Caco-2 (cell line): ENCODE measurements around the gene SMTN. TPM values are rescaled to one million over a fixed set of nuclear protein-coding genes. Genes with fewer than 3 reads are reported as not detected.

Experiments
- BruUV-seq: library from RNA; stranded (reverse); fragments of 400-500 nt; replicated peaks from 2 replicates; lab custom pipeline; 2021; lab: Mats Ljungman, UMichigan
- CTCF ChIA-PET: fragments of 300-600 bp; sonication (Branson Sonifier 250); formaldehyde crosslinking; loops from one replicate; lab custom pipeline; 2022; ENCODE audit warnings: antibody characterized with exemption; lab: Charles Lee
- POLR2A ChIA-PET: fragments of 300-600 bp; sonication (Branson Sonifier 250); formaldehyde crosslinking; loops from one replicate; lab custom pipeline; 2022; ENCODE audit warnings: antibody characterized with exemption; lab: Charles Lee
- DNase-seq, 2 experiments: peaks; one replicate each; pipeline versions ENCODE4 v3.0.0 to v3.0.0-alpha.2; 2020 to 2022
- H3K27me3 ChIP-seq: replicated peaks from 2 replicates; pipeline ENCODE4 v1.6.0; 2011; ENCODE audit warnings: low read length; ENCODE audit not compliant: control insufficient read depth, insufficient read depth
- H3K36me3 ChIP-seq: 2 replicates; pipeline ENCODE4 v1.5.1; 2011; ENCODE audit warnings: low read length; ENCODE audit not compliant: control insufficient read depth, insufficient read depth
- H3K4me1 ChIP-seq: fragments of 250-450 bp; sonication (Bioruptor Pico); 2 replicates; pipeline ENCODE4 v1.5.1; 2020; ENCODE audit warnings: mild to moderate bottlenecking
- H3K4me3 ChIP-seq: 2 replicates; pipeline ENCODE4 v1.5.1; 2011; ENCODE audit warnings: low read depth, mild to moderate bottlenecking, control low read depth, low read length
- H3K9me3 ChIP-seq: fragments of 250-450 bp; sonication (Bioruptor Pico); 2 replicates; pipeline ENCODE4 v1.5.1; 2020; ENCODE audit warnings: mild to moderate bottlenecking, moderate library complexity
- H3K27ac Mint-ChIP-seq: one replicate; pipeline ENCODE4 v1.8.0; 2022; ENCODE audit warnings: mixed read lengths; ENCODE audit not compliant: unreplicated experiment
- H3K27me3 Mint-ChIP-seq: one replicate; pipeline ENCODE4 v1.8.0; 2022; ENCODE audit warnings: mixed read lengths; ENCODE audit not compliant: insufficient read depth, unreplicated experiment
- H3K36me3 Mint-ChIP-seq: one replicate; pipeline ENCODE4 v1.8.0; 2022; ENCODE audit warnings: mild to moderate bottlenecking, mixed read lengths; ENCODE audit not compliant: insufficient read depth, unreplicated experiment
- H3K4me1 Mint-ChIP-seq: one replicate; pipeline ENCODE4 v1.8.0; 2022; ENCODE audit warnings: low read depth, mixed read lengths; ENCODE audit not compliant: unreplicated experiment
- H3K4me3 Mint-ChIP-seq: one replicate; pipeline ENCODE4 v1.8.0; 2022; ENCODE audit warnings: mild to moderate bottlenecking, moderate library complexity, mixed read lengths; ENCODE audit not compliant: unreplicated experiment
- H3K9me3 Mint-ChIP-seq: one replicate; pipeline ENCODE4 v1.8.0; 2022; ENCODE audit warnings: mixed read lengths; ENCODE audit not compliant: unreplicated experiment
- intact Hi-C: fragments of 100-400 bp; cut with micrococcal nuclease; formaldehyde crosslinking; loops from one replicate; pipeline ENCODE4 v1.10.0; 2022; ENCODE audit not compliant: unreplicated experiment
- total RNA-seq: library from RNA; stranded (reverse); gene quantifications from 2 replicates; pipeline ENCODE4 v1.2.3, GENCODE V29; 2022
- TF ChIP-seq, protein P1 (sequence below), 2 experiments: fragments of 200-600 bp in 1 of 2; IDR thresholded peaks; 1 replicate in 1 of 2; 2 replicates in 1 of 2; pipeline versions ENCODE4 v1.5.1 to v1.8.0; 2011 to 2022; ENCODE audit warnings: antibody characterized with exemption in 1 of 2, control low read depth in 1 of 2, inconsistent platforms in 1 of 2, low read depth in 1 of 2, low read length in 1 of 2, mild to moderate bottlenecking in 1 of 2, moderate library complexity in 1 of 2; ENCODE audit not compliant: insufficient read depth in 1 of 2, severe bottlenecking in 1 of 2, unreplicated experiment in 1 of 2

Gene SMTN
- total RNA-seq, 1 experiment from 2014 or later, result 71.0 TPM

DNA sequence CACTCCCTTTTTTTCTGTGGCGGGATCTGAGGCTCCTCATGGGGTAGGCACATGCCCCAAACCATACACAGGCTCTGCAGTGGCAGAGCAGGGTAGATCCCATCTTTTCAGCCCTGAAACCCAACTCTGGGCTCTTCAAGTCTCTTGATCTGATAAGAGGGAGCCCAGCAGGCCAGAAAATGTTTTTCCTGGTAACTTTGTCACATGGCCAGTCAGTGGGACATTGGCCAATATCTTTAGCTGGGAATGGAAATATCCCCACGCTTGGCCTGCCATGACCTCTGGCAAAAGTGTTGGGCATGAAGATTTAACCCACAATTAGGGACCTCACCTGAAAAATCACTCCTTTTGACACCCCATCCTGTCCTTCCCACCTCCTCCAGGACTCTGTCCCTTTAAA is 49.8 kb downstream of the SMTN start:
- H3K36me3 ChIP-seq, result no peaks in the 10 kb centered on the region
- no peaks in the 10 kb centered on the region for H3K27me3 Mint-ChIP-seq
- ChIA-PET POLR2A (no interaction called here), CTCF (no interaction called here)
- intact Hi-C loops, result no loop called here
- H3K4me1 Mint-ChIP-seq, result no peaks in the 10 kb centered on the region
- H3K36me3 Mint-ChIP-seq, result no peaks in the 10 kb centered on the region
- no peak overlapping the region for H3K27ac Mint-ChIP-seq
- no peaks in the 10 kb centered on the region for H3K9me3 ChIP-seq
- H3K27me3 ChIP-seq, result no peaks in the 10 kb centered on the region
- TF ChIP-seq, protein P1, sequence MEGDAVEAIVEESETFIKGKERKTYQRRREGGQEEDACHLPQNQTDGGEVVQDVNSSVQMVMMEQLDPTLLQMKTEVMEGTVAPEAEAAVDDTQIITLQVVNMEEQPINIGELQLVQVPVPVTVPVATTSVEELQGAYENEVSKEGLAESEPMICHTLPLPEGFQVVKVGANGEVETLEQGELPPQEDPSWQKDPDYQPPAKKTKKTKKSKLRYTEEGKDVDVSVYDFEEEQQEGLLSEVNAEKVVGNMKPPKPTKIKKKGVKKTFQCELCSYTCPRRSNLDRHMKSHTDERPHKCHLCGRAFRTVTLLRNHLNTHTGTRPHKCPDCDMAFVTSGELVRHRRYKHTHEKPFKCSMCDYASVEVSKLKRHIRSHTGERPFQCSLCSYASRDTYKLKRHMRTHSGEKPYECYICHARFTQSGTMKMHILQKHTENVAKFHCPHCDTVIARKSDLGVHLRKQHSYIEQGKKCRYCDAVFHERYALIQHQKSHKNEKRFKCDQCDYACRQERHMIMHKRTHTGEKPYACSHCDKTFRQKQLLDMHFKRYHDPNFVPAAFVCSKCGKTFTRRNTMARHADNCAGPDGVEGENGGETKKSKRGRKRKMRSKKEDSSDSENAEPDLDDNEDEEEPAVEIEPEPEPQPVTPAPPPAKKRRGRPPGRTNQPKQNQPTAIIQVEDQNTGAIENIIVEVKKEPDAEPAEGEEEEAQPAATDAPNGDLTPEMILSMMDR (IDR thresholded peaks at IDR 0.05; ENCODE audit: insufficient read depth in 1 of 2, low read depth in 1 of 2, low read length in 1 of 2, severe bottlenecking in 1 of 2, unreplicated experiment in 1 of 2), result no peak
- H3K9me3 Mint-ChIP-seq, result no peaks in the 10 kb centered on the region
- H3K4me3 Mint-ChIP-seq, result no peak overlapping the region
- H3K4me1 ChIP-seq, result no peaks in the 10 kb centered on the region
- BruUV-seq, result no TSS peak
- no peak for DNase-seq
- H3K4me3 ChIP-seq, result no peak overlapping the region

DNA sequence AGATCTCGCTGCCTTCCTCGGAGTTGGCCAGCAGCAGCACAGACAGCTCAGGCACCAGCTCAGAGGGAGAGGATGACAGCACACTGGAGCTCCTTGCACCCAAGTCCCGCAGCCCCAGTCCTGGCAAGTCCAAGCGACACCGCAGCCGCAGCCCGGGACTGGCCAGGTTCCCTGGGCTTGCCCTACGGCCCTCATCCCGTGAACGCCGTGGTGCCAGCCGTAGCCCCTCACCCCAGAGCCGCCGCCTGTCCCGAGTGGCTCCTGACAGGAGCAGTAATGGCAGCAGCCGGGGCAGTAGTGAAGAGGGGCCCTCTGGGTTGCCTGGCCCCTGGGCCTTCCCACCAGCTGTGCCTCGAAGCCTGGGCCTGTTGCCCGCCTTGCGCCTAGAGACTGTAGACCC is 52.8 kb downstream of the SMTN start:
- no peaks in the 10 kb centered on the region for H3K4me1 ChIP-seq

DNA sequence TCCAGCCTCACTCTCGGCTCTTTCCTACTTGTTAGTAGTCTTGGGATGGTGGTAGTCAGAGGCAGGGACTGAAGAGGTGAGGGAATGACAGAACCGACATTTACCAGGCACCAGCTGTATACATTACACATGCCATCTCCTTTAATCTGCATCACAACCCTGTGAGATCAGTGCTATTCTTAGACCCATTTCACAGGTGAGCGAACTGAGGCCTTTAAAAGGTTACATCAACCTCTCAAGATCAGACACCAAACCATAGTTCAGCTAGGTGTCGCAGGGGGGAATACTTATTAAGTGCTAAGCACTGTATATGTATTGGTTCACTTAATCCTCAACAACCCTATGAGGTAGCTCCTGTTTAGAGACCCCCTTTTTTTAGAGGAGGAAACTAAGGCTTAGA is 53.6 kb downstream of the SMTN start:
- Histone ChIP-seq H3K36me3 (no peaks in the 10 kb centered on the region), H3K27me3 (no peaks in the 10 kb centered on the region), H3K4me1 (no peaks in the 10 kb centered on the region), H3K4me3 (no peak overlapping the region), H3K9me3 (no peaks in the 10 kb centered on the region)
- no peak for DNase-seq
- intact Hi-C loops, result no loop called here
- Mint-ChIP-seq H3K27ac (no peak overlapping the region), H3K9me3 (no peaks in the 10 kb centered on the region), H3K4me3 (no peak overlapping the region), H3K4me1 (no peaks in the 10 kb centered on the region), H3K36me3 (no peaks in the 10 kb centered on the region), H3K27me3 (peaks cover under 1% of the 10 kb centered on the region)
- BruUV-seq, result no TSS peak
- ChIA-PET POLR2A (no interaction called here), CTCF (no interaction called here)
- TF ChIP-seq, protein P1 (IDR thresholded peaks at IDR 0.05; ENCODE audit: insufficient read depth in 1 of 2, low read depth in 1 of 2, low read length in 1 of 2, severe bottlenecking in 1 of 2, unreplicated experiment in 1 of 2), result no peak

More for the DNA sequence above, 52.8 kb downstream of the SMTN start:
- POLR2A ChIA-PET, result no interaction called here
- intact Hi-C loops, result no loop called here
- Mint-ChIP-seq H3K36me3 (no peaks in the 10 kb centered on the region), H3K27ac (no peak overlapping the region), H3K4me1 (no peaks in the 10 kb centered on the region), H3K27me3 (no peaks in the 10 kb centered on the region), H3K9me3 (no peaks in the 10 kb centered on the region), H3K4me3 (no peak overlapping the region)
- CTCF ChIA-PET, result no interaction called here
- Histone ChIP-seq H3K4me3 (no peak overlapping the region), H3K9me3 (no peaks in the 10 kb centered on the region), H3K36me3 (no peaks in the 10 kb centered on the region), H3K27me3 (no peaks in the 10 kb centered on the region)
- no peak for DNase-seq
- TF ChIP-seq, protein P1 (IDR thresholded peaks at IDR 0.05; ENCODE audit: insufficient read depth in 1 of 2, low read depth in 1 of 2, low read length in 1 of 2, severe bottlenecking in 1 of 2, unreplicated experiment in 1 of 2), result no peak
- no TSS peak for BruUV-seq
